Activated CD4-positive, alpha-beta T cell treated with anti-CD3 and anti-CD28 coated beads, Interleukin-2, amount 10 ng/mL, durations not matched to agents 7 days and 5 days (primary cell): ENCODE measurements around the gene FHL1. TPM values are rescaled to one million over a fixed set of nuclear protein-coding genes. Genes with fewer than 3 reads are reported as not detected.

Source experiments
- CTCF ChIA-PET: fragments of 350-600 bp; sonication (Branson Sonifier 250); formaldehyde crosslinking; loops from one replicate; lab custom pipeline; 2021; ENCODE audit warnings: antibody characterized with exemption; lab: Charles Lee
- POLR2A ChIA-PET: fragments of 350-600 bp; sonication (Branson Sonifier 250); formaldehyde crosslinking; loops from one replicate; lab custom pipeline; 2021; ENCODE audit warnings: antibody characterized with exemption; lab: Charles Lee
- DNase-seq: peaks from one replicate; pipeline ENCODE4 v3.0.0-alpha.2; 2020
- H3K27ac Mint-ChIP-seq: one replicate; pipeline ENCODE4 v1.8.0; 2021; ENCODE audit warnings: mild to moderate bottlenecking, moderate library complexity, mixed read lengths
- H3K27me3 Mint-ChIP-seq: one replicate; pipeline ENCODE4 v1.8.0; 2021; ENCODE audit warnings: mixed read lengths
- H3K36me3 Mint-ChIP-seq: one replicate; pipeline ENCODE4 v1.8.0; 2021; ENCODE audit warnings: low read depth, mixed read lengths
- H3K4me1 Mint-ChIP-seq: one replicate; pipeline ENCODE4 v1.8.0; 2021; ENCODE audit warnings: mixed read lengths
- H3K4me3 Mint-ChIP-seq: one replicate; pipeline ENCODE4 v1.8.0; 2021; ENCODE audit warnings: mild to moderate bottlenecking, moderate library complexity, mixed read lengths
- H3K9me3 Mint-ChIP-seq: one replicate; pipeline ENCODE4 v1.8.0; 2021; ENCODE audit warnings: mixed read lengths
- total RNA-seq, 2 experiments: library from RNA; stranded (reverse); gene quantifications; one replicate each; pipeline ENCODE4 v1.2.3, GENCODE V29; 2021

The FHL1 gene
- total RNA-seq, 2 experiments from 2014 or later = 12.8 to 16.7 TPM

- Mint-ChIP-seq H3K27ac (no peak overlapping the region), H3K4me1 (peaks cover 19% of the 10 kb centered on the region), H3K36me3 (no peaks in the 10 kb centered on the region), H3K4me3 (no peak overlapping the region), H3K27me3 (no peaks in the 10 kb centered on the region), H3K9me3 (no peaks in the 10 kb centered on the region)
- POLR2A ChIA-PET = no interaction called here
- no peak for DNase-seq
- CTCF ChIA-PET = no interaction called here
Observed at GRCh38 chrX:136258951-136259350, 111.6 kb downstream of the FHL1 start.

- H3K27ac Mint-ChIP-seq = no peak overlapping the region
- H3K4me3 Mint-ChIP-seq = no peak overlapping the region
- DNase-seq = peak; percentile 12
- H3K4me1 Mint-ChIP-seq = peaks cover 19% of the 10 kb centered on the region
- ChIA-PET POLR2A (no interaction called here), CTCF (interaction anchor here (0.6 kb wide), 1 partner anchor 432 kb away, joined by 5 read pairs; no protein-coding TSS in a partner anchor)
- H3K36me3 Mint-ChIP-seq = no peaks in the 10 kb centered on the region
- no peaks in the 10 kb centered on the region for H3K27me3 Mint-ChIP-seq
- no peaks in the 10 kb centered on the region for H3K9me3 Mint-ChIP-seq
Observed at GRCh38 chrX:136259543-136259942, 112.2 kb downstream of the FHL1 start.

- Mint-ChIP-seq H3K27ac (no peak overlapping the region), H3K36me3 (no peaks in the 10 kb centered on the region), H3K4me3 (no peak overlapping the region), H3K27me3 (no peaks in the 10 kb centered on the region), H3K9me3 (no peaks in the 10 kb centered on the region), H3K4me1 (peaks cover 19% of the 10 kb centered on the region)
- DNase-seq = no peak
- ChIA-PET POLR2A (no interaction called here), CTCF (no interaction called here)
Observed at GRCh38 chrX:136260776-136261175, 113.4 kb downstream of the FHL1 start.

Other genes with a start within 250 kb of the FHL1 start
- 10 to 100 TPM; 19.1 to 23.1 TPM for gene MMGT1, start 173.5 kb upstream of the FHL1 start, total RNA-seq
- gene SLC9A6, start 162.1 kb upstream of the FHL1 start, total RNA-seq = 10 to 100 TPM; 17.2 to 17.6 TPM
- gene MAP7D3, start 103.9 kb downstream of the FHL1 start, total RNA-seq = 10 to 100 TPM; 11.2 to 13.5 TPM
- gene ADGRG4, start 153.4 kb downstream of the FHL1 start, total RNA-seq = not detected